ENCODE data around the gene P2RY1.

P2RY1 gene

DNA sequence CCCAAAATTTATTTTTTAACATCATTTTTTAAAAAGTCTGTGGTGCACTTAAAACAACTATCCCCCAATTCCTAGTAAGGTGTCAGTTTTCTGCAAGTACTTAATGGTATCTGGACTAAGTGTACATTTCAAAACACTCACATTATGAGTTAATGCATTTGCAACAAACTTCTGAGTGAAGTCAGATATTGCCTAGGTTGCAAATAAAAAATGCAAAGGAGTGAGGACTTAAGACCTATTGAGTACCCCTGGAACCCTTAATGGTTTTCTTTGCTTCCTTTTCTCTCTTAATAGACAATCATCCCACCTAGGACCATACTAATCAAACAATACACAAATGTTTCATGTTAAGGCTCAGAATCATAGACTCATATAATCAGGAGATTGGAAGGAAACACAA is 1.8 kb upstream of the P2RY1 start:
- Histone ChIP-seq H3K4me2 (ENCODE audit: insufficient read depth, low read length) (no peak overlapping the region), H4K20me1 (ENCODE audit: insufficient read depth, low read length) (no peaks in the 10 kb centered on the region), H3K9ac (ENCODE audit: low read depth, low read length) (no peak overlapping the region), H2AFZ (ENCODE audit: low read depth, low read length) (no peak overlapping the region), H3K36me3 (ENCODE audit: insufficient read depth, low read length) (no peaks in the 10 kb centered on the region), H3K4me1 (ENCODE audit: insufficient read depth, low read length) (no peaks in the 10 kb centered on the region), H3K27ac (ENCODE audit: low read length) (no peak overlapping the region), H3K4me3 (ENCODE audit: low read depth in 1 of 2, low read length in 2 of 2) (no peak overlapping the region), H3K27me3 (ENCODE audit: insufficient read depth, low read length, poor library complexity) (no peaks in the 10 kb centered on the region), H3K79me2 (ENCODE audit: insufficient read depth, low read length) (no peaks in the 10 kb centered on the region), H3K9me3 (ENCODE audit: insufficient read depth, low read length, severe bottlenecking) (no peaks in the 10 kb centered on the region)
- DNase-seq (no peak), ATAC-seq (ENCODE audit: insufficient read depth, low read depth) (no peak)
- no peak for TF ChIP-seq EZH2 (IDR thresholded peaks at IDR 0.05; ENCODE audit: borderline replicate concordance, low read depth, low read length, severe bottlenecking)
- TF ChIP-seq, protein P1, sequence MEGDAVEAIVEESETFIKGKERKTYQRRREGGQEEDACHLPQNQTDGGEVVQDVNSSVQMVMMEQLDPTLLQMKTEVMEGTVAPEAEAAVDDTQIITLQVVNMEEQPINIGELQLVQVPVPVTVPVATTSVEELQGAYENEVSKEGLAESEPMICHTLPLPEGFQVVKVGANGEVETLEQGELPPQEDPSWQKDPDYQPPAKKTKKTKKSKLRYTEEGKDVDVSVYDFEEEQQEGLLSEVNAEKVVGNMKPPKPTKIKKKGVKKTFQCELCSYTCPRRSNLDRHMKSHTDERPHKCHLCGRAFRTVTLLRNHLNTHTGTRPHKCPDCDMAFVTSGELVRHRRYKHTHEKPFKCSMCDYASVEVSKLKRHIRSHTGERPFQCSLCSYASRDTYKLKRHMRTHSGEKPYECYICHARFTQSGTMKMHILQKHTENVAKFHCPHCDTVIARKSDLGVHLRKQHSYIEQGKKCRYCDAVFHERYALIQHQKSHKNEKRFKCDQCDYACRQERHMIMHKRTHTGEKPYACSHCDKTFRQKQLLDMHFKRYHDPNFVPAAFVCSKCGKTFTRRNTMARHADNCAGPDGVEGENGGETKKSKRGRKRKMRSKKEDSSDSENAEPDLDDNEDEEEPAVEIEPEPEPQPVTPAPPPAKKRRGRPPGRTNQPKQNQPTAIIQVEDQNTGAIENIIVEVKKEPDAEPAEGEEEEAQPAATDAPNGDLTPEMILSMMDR (IDR thresholded peaks at IDR 0.05; ENCODE audit: borderline replicate concordance, extremely low read depth, low read length, poor library complexity, severe bottlenecking) = no peak

DNA sequence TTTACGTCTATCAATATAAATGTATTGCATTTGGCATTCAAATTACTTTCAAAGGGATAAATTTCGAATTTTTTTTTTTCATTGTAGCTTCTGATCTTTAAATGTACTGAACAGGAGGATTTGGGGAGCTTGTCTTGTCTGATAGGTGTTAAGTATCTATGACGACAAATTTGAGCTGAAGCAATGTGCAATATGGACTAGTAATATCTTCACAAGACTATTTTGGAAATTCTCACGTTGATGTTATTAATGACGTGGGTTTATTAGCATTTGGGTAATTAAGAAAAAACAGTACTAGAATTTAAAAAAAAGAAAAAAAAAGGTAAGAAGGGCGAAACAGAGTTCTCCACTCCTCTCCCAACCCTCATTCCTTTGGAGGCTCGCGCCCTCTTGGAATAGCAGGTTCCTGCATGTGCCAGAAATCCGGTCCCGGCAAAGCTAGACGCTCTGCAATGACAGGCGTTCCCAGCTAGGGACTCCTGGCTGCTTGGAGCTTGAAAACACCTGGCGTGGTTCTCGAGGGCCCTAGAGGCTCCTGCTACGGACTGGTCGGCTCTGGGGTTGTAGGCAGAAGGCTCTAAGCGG is 648 bp upstream of the P2RY1 start:
- no peak overlapping the region for H3K9ac ChIP-seq (ENCODE audit: low read depth, low read length)
- ATAC-seq (ENCODE audit: insufficient read depth, low read depth) (no peak), DNase-seq (no peak)
- no peaks in the 10 kb centered on the region for H3K79me2 ChIP-seq (ENCODE audit: insufficient read depth, low read length)
- no peak overlapping the region for H2AFZ ChIP-seq (ENCODE audit: low read depth, low read length)
- no peak for TF ChIP-seq EZH2 (IDR thresholded peaks at IDR 0.05; ENCODE audit: borderline replicate concordance, low read depth, low read length, severe bottlenecking)
- TF ChIP-seq, protein P1 (IDR thresholded peaks at IDR 0.05; ENCODE audit: borderline replicate concordance, extremely low read depth, low read length, poor library complexity, severe bottlenecking) = no peak
- no peak overlapping the region for H3K27ac ChIP-seq (ENCODE audit: low read length)
- H3K4me1 ChIP-seq (ENCODE audit: insufficient read depth, low read length) = no peaks in the 10 kb centered on the region
- no peaks in the 10 kb centered on the region for H3K36me3 ChIP-seq (ENCODE audit: insufficient read depth, low read length)
- H3K4me3 ChIP-seq (ENCODE audit: low read depth in 1 of 2, low read length in 2 of 2) = no peak overlapping the region
- H3K27me3 ChIP-seq (ENCODE audit: insufficient read depth, low read length, poor library complexity) = no peaks in the 10 kb centered on the region
- H3K4me2 ChIP-seq (ENCODE audit: insufficient read depth, low read length) = no peak overlapping the region
- H4K20me1 ChIP-seq (ENCODE audit: insufficient read depth, low read length) = no peaks in the 10 kb centered on the region
- no peaks in the 10 kb centered on the region for H3K9me3 ChIP-seq (ENCODE audit: insufficient read depth, low read length, severe bottlenecking)

DNA sequence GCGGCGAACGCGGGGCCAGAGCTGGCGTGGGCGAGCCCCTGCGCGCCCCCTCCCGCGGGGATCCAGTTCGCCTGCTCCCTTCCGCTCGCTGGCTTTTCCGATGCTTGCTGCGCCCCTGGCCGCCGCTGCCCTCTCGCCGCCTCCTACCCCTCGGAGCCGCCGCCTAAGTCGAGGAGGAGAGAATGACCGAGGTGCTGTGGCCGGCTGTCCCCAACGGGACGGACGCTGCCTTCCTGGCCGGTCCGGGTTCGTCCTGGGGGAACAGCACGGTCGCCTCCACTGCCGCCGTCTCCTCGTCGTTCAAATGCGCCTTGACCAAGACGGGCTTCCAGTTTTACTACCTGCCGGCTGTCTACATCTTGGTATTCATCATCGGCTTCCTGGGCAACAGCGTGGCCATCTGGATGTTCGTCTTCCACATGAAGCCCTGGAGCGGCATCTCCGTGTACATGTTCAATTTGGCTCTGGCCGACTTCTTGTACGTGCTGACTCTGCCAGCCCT is 721 bp downstream of the P2RY1 start:
- Histone ChIP-seq H3K27me3 (ENCODE audit: insufficient read depth, low read length, poor library complexity) (no peaks in the 10 kb centered on the region), H3K9ac (ENCODE audit: low read depth, low read length) (no peak overlapping the region), H3K36me3 (ENCODE audit: insufficient read depth, low read length) (no peaks in the 10 kb centered on the region), H2AFZ (ENCODE audit: low read depth, low read length) (no peak overlapping the region), H3K4me3 (ENCODE audit: low read depth in 1 of 2, low read length in 2 of 2) (no peak overlapping the region), H3K79me2 (ENCODE audit: insufficient read depth, low read length) (no peaks in the 10 kb centered on the region), H4K20me1 (ENCODE audit: insufficient read depth, low read length) (no peaks in the 10 kb centered on the region), H3K27ac (ENCODE audit: low read length) (no peak overlapping the region), H3K4me1 (ENCODE audit: insufficient read depth, low read length) (no peaks in the 10 kb centered on the region), H3K9me3 (ENCODE audit: insufficient read depth, low read length, severe bottlenecking) (no peaks in the 10 kb centered on the region), H3K4me2 (ENCODE audit: insufficient read depth, low read length) (no peak overlapping the region)
- ATAC-seq (ENCODE audit: insufficient read depth, low read depth) = no peak
- DNase-seq = no peak
- TF ChIP-seq, protein P1 (IDR thresholded peaks at IDR 0.05; ENCODE audit: borderline replicate concordance, extremely low read depth, low read length, poor library complexity, severe bottlenecking) = no peak
- no peak for TF ChIP-seq EZH2 (IDR thresholded peaks at IDR 0.05; ENCODE audit: borderline replicate concordance, low read depth, low read length, severe bottlenecking)

All from DND-41 (cell line).